NCI-H2227 (cell line): ENCODE data around the gene ESPL1.

Experiments used
- DNase-seq: peaks from one replicate; lab custom pipeline; 2025; ENCODE audit not compliant: unreplicated experiment; lab: John Stamatoyannopoulos, UW

Gene ESPL1

GRCh38 chr12:53255996-53256395, 12.1 kb upstream of the ESPL1 start:
- DNase-seq = no peak

- no peak for DNase-seq
Measured at GRCh38 chr12:53258541-53259539, 9.3 kb upstream of the ESPL1 start.

GRCh38 chr12:53259891-53260290, 8.2 kb upstream of the ESPL1 start:
- DNase-seq = no peak

- no peak for DNase-seq
Measured at GRCh38 chr12:53265783-53266182, 2.3 kb upstream of the ESPL1 start.

- DNase-seq = no peak
Measured at GRCh38 chr12:53267306-53267998, 647 bp upstream of the ESPL1 start.

GRCh38 chr12:53268630-53269562, 797 bp downstream of the ESPL1 start:
- DNase-seq = no peak

- DNase-seq = no peak
Measured at GRCh38 chr12:53274445-53274844, 6.3 kb downstream of the ESPL1 start.

GRCh38 chr12:53276511-53276910, 8.4 kb downstream of the ESPL1 start:
- DNase-seq = no peak

GRCh38 chr12:53277981-53278380, 9.9 kb downstream of the ESPL1 start:
- no peak for DNase-seq

- no peak for DNase-seq
Measured at GRCh38 chr12:53279283-53279869, 11.3 kb downstream of the ESPL1 start.

- no peak for DNase-seq
Measured at GRCh38 chr12:53279888-53280498, 11.9 kb downstream of the ESPL1 start.

- no peak for DNase-seq
Measured at GRCh38 chr12:53286448-53286847, 18.3 kb downstream of the ESPL1 start.

- peak; percentile 48 for DNase-seq
Measured at GRCh38 chr12:53287741-53288216, 19.7 kb downstream of the ESPL1 start.

- no peak for DNase-seq
Measured at GRCh38 chr12:53288322-53288721, 20.2 kb downstream of the ESPL1 start.

GRCh38 chr12:53289891-53290290, 21.8 kb downstream of the ESPL1 start:
- no peak for DNase-seq

GRCh38 chr12:53290661-53291060, 22.6 kb downstream of the ESPL1 start:
- DNase-seq = no peak

- DNase-seq = no peak
Measured at GRCh38 chr12:53292426-53292825, 24.3 kb downstream of the ESPL1 start.

GRCh38 chr12:53295070-53295890, 27.2 kb downstream of the ESPL1 start, which contains the start of gene PFDN5:
Gene PFDN5 (plus strand): TSS chr12:53295542. CDS start chr12:53295568, 26 bp downstream.
- peak; percentile 87 for DNase-seq

- DNase-seq = no peak
Measured at GRCh38 chr12:53295891-53296219, 27.8 kb downstream of the ESPL1 start.
